NT2/D1 (cell line): ENCODE results near the gene ACTR1A.

Source experiments
- SUZ12 ChIP-seq: IDR thresholded peaks from 2 replicates; pipeline ENCODE4 v1.6.1; 2011; ENCODE audit not compliant: insufficient read length, insufficient read depth; ENCODE audit errors: extremely low read depth
- YY1 ChIP-seq: IDR thresholded peaks from 2 replicates; pipeline ENCODE4 v1.6.1; 2011; ENCODE audit not compliant: insufficient read length, insufficient read depth
- ZNF274 ChIP-seq: IDR thresholded peaks from 2 replicates; pipeline ENCODE4 v1.6.1; 2011; ENCODE audit warnings: mild to moderate bottlenecking, low read depth, low read length

- no peak for TF ChIP-seq ZNF274
- no peak for TF ChIP-seq SUZ12
- no peak for TF ChIP-seq YY1
Observed at GRCh38 chr10:102542800-102543418, 40.4 kb upstream of the ACTR1A start.
